Fibroblast of skin of left quadriceps (primary cell): Measurements from ENCODE around the gene KRT33B.
A peak's percentile ranks its signal among the peaks of the same experiment; 100 is the strongest.
"Not testable (repeated sequence)": the region's sequence is repeated elsewhere in the genome, so short reads cannot be mapped to it uniquely, and the experiment has no call there.

ENCODE experiments used
- DNase-seq, 2 experiments: peaks; one replicate each; pipeline ENCODE4 v3.0.0-alpha.2; 2013; ENCODE audit warnings: low read depth in 2 of 2

KRT33B gene

GRCh38 chr17:41393826-41394225, 24.2 kb upstream of the KRT33B start:
- DNase-seq, result no peak

GRCh38 chr17:41393294-41393693, 23.7 kb upstream of the KRT33B start:
- no peak for DNase-seq

GRCh38 chr17:41392278-41392677, 22.7 kb upstream of the KRT33B start:
- no peak for DNase-seq

GRCh38 chr17:41391535-41391934, 21.9 kb upstream of the KRT33B start:
- DNase-seq, result no peak

- DNase-seq, result no peak
Observed at GRCh38 chr17:41390411-41390938, 20.9 kb upstream of the KRT33B start.

GRCh38 chr17:41387670-41388069, 18.1 kb upstream of the KRT33B start:
- DNase-seq, result no peak

GRCh38 chr17:41386227-41386626, 16.6 kb upstream of the KRT33B start:
- DNase-seq, result no peak

- DNase-seq, result no peak
Observed at GRCh38 chr17:41383690-41384089, 14.1 kb upstream of the KRT33B start.

GRCh38 chr17:41382394-41382793, 12.8 kb upstream of the KRT33B start:
- DNase-seq, result no peak

- DNase-seq, result not testable (repeated sequence)
Observed at GRCh38 chr17:41381943-41382342, 12.3 kb upstream of the KRT33B start, which contains the start of gene KRT34. Gene KRT34 (minus strand): TSS chr17:41382306. CDS start chr17:41382246, 60 bp downstream.

GRCh38 chr17:41380091-41380490, 10.5 kb upstream of the KRT33B start:
- peak in 1 of 2 experiments; percentile 53 for DNase-seq

GRCh38 chr17:41377546-41377945, 7.9 kb upstream of the KRT33B start:
- DNase-seq, result no peak

GRCh38 chr17:41369023-41369422, 590 bp downstream of the KRT33B start:
- DNase-seq, result no peak

- peak; percentile 20 to 29 for DNase-seq
Observed at GRCh38 chr17:41367426-41368075, 2.1 kb downstream of the KRT33B start.

GRCh38 chr17:41366070-41366469, 3.5 kb downstream of the KRT33B start:
- DNase-seq, result no peak

GRCh38 chr17:41363881-41364280, 5.7 kb downstream of the KRT33B start:
- DNase-seq, result no peak

GRCh38 chr17:41360296-41360995, 9.2 kb downstream of the KRT33B start:
- peak; percentile 12 to 16 for DNase-seq

GRCh38 chr17:41354536-41354935, 15.1 kb downstream of the KRT33B start:
- DNase-seq, result no peak

GRCh38 chr17:41352597-41353366, 16.8 kb downstream of the KRT33B start:
- DNase-seq, result no peak

- DNase-seq, result no peak
Observed at GRCh38 chr17:41351177-41351576, 18.4 kb downstream of the KRT33B start.

- DNase-seq, result not testable (repeated sequence)
Observed at GRCh38 chr17:41350381-41350878, 19.2 kb downstream of the KRT33B start, which contains the start of gene KRT33A. Gene KRT33A (minus strand): TSS chr17:41350828. CDS start chr17:41350767, 61 bp downstream.
